DOHH2 (cell line): Measurements from ENCODE around the gene TTC21A.
A peak's percentile ranks its signal among the peaks of the same experiment; 100 is the strongest.

ENCODE experiments used
- H3F3A ChIP-seq: fragments of 200-600 bp; sonication (generic), shearing (Covaris generic); 2 replicates; pipeline ENCODE4 v1.6.0; 2016; ENCODE audit warnings: antibody characterized with exemption, mild to moderate bottlenecking; ENCODE audit not compliant: control insufficient read depth, insufficient read depth
- H3K27ac ChIP-seq: fragments of 200-600 bp; sonication (generic); 2 replicates; pipeline ENCODE4 v1.5.1; 2014; ENCODE audit warnings: low read depth, mild to moderate bottlenecking, low read length, moderate library complexity
- H3K27me3 ChIP-seq: fragments of 200-600 bp; sonication (generic); 2 replicates; pipeline ENCODE4 v1.6.1; 2014; ENCODE audit warnings: mild to moderate bottlenecking, low read length, mixed read lengths; ENCODE audit not compliant: control insufficient read depth
- H3K36me3 ChIP-seq: fragments of 200-600 bp; sonication (generic); 2 replicates; pipeline ENCODE4 v1.6.1; 2014; ENCODE audit warnings: mild to moderate bottlenecking, low read length, moderate library complexity, mixed read lengths; ENCODE audit not compliant: control insufficient read depth
- H3K4me1 ChIP-seq: fragments of 200-600 bp; sonication (generic); 2 replicates; pipeline ENCODE4 v1.6.1; 2014; ENCODE audit warnings: mild to moderate bottlenecking, low read length, mixed read lengths; ENCODE audit not compliant: control insufficient read depth
- H3K4me2 ChIP-seq: fragments of 200-600 bp; sonication (generic); 2 replicates; pipeline ENCODE4 v1.6.0; 2014; ENCODE audit warnings: mild to moderate bottlenecking, low read length, moderate library complexity
- H3K4me3 ChIP-seq: fragments of 200-600 bp; sonication (generic); 2 replicates; pipeline ENCODE4 v1.5.1; 2014; ENCODE audit warnings: mild to moderate bottlenecking, low read length, mixed read lengths
- H3K79me2 ChIP-seq: fragments of 200-600 bp; sonication (generic); 2 replicates; pipeline ENCODE4 v1.6.1; 2014; ENCODE audit warnings: mild to moderate bottlenecking, low read length, mixed read lengths; ENCODE audit not compliant: control insufficient read depth
- H3K9me2 ChIP-seq: fragments of 200-600 bp; sonication (generic); replicated peaks from 2 replicates; pipeline ENCODE4 v1.6.1; 2014; ENCODE audit warnings: mild to moderate bottlenecking, low read length, mixed read lengths; ENCODE audit not compliant: control insufficient read depth
- H3K9me3 ChIP-seq: fragments of 200-600 bp; sonication (generic); 2 replicates; pipeline ENCODE4 v1.6.1; 2014; ENCODE audit warnings: antibody characterized with exemption, low read length, mixed read lengths; ENCODE audit not compliant: control insufficient read depth, insufficient read depth
- H4K20me1 ChIP-seq: fragments of 200-600 bp; sonication (generic); 2 replicates; pipeline ENCODE4 v1.6.0; 2014; ENCODE audit warnings: low read depth, mild to moderate bottlenecking, antibody characterized with exemption, low read length, moderate library complexity; ENCODE audit not compliant: control insufficient read depth, insufficient read depth
- EZH2phosphoT487 ChIP-seq: fragments of 200-600 bp; sonication (generic); IDR thresholded peaks from 2 replicates; pipeline ENCODE4 v1.6.1; 2017; ENCODE audit warnings: borderline replicate concordance, mild to moderate bottlenecking, antibody characterized with exemption, low read length, moderate library complexity, mixed read lengths
- TF ChIP-seq, protein P1 (sequence below): fragments of 200-600 bp; sonication (generic); IDR thresholded peaks from one replicate; pipeline ENCODE4 v1.5.1; 2014; ENCODE audit warnings: antibody characterized with exemption, mild to moderate bottlenecking, low read depth, low read length; ENCODE audit not compliant: poor library complexity, severe bottlenecking

The TTC21A gene

DNA sequence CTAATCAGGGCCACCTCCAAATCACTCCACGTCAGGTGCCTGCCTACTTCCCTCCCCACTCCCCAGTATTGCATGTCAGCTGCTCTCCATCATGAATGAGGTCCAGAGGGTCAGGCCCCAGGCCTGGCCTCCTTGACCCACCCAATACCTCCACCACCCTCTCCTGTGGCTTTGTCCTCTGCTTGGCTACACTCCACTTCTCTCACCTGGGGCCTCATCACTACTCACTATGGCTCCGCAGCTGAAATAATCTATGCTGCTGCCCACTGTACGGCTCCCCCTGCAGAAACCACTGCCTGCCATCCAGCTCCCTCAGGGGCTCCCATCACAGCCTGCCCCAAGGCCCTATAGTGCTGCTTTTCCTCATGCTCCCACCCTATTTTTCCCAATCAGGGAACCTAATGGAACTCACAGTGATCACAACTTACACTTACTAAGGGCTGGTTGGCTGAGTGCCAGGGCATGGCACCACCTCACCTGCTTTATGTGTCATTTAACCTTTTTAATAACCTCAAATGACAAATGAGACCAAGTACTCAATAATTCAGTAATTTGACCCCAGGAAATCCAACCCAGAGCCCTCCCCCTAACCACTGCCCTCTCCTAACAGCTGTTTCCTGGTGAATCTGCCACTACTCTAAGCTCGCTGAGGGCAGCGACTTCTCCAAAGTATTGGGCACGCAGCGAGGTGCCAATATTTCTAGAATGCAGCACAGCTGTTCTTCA lies 2.4 kb upstream of the TTC21A start:
- Histone ChIP-seq H3K4me2 (peak overlapping the region; percentile 73), H3K36me3 (peaks cover 8% of the 10 kb centered on the region; the same call in 1 of the 2 replicates), H4K20me1 (no peaks in the 10 kb centered on the region), H3K79me2 (peaks cover 33% of the 10 kb centered on the region), H3K4me3 (peak overlapping the region; percentile 29; the same call in 1 of the 2 replicates), H3K27me3 (no peaks in the 10 kb centered on the region), H3K4me1 (peaks cover 51% of the 10 kb centered on the region), H3F3A (peaks cover 17% of the 10 kb centered on the region), H3K9me2 (no peaks in the 10 kb centered on the region), H3K9me3 (no peaks in the 10 kb centered on the region), H3K27ac (no peak overlapping the region)
- no peak for TF ChIP-seq EZH2phosphoT487
- TF ChIP-seq, protein P1, sequence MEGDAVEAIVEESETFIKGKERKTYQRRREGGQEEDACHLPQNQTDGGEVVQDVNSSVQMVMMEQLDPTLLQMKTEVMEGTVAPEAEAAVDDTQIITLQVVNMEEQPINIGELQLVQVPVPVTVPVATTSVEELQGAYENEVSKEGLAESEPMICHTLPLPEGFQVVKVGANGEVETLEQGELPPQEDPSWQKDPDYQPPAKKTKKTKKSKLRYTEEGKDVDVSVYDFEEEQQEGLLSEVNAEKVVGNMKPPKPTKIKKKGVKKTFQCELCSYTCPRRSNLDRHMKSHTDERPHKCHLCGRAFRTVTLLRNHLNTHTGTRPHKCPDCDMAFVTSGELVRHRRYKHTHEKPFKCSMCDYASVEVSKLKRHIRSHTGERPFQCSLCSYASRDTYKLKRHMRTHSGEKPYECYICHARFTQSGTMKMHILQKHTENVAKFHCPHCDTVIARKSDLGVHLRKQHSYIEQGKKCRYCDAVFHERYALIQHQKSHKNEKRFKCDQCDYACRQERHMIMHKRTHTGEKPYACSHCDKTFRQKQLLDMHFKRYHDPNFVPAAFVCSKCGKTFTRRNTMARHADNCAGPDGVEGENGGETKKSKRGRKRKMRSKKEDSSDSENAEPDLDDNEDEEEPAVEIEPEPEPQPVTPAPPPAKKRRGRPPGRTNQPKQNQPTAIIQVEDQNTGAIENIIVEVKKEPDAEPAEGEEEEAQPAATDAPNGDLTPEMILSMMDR, result no peak

DNA sequence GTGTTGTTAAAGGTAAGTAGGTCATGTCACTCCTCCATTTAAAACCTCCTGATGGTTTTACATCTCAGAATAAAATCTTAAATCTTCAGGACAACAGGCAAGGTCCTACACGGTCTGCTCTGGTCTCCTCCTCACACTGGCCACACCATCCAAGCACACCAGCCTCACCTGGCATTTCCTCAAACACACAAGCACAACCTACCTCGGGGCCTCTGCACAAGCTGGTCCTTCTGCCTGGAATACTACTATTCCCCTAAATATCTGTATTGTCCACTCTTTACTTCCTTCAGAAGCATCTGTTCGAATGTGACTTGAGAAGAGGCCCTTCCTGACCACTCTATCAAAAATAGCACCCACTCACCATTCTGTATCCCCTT lies 1.8 kb upstream of the TTC21A start:
- peaks cover 3% of the 10 kb centered on the region; the same call in 1 of the 2 replicates for H3K36me3 ChIP-seq
- peak overlapping the region; percentile 29; the same call in 1 of the 2 replicates for H3K4me3 ChIP-seq
- H3K4me1 ChIP-seq, result peaks cover 51% of the 10 kb centered on the region
- no peak for TF ChIP-seq EZH2phosphoT487
- TF ChIP-seq, protein P1, result no peak
- H3K9me2 ChIP-seq, result no peaks in the 10 kb centered on the region
- no peaks in the 10 kb centered on the region for H3K9me3 ChIP-seq
- H4K20me1 ChIP-seq, result no peaks in the 10 kb centered on the region
- peaks cover 33% of the 10 kb centered on the region for H3K79me2 ChIP-seq
- H3K4me2 ChIP-seq, result peak overlapping the region; percentile 73
- peaks cover 17% of the 10 kb centered on the region for H3F3A ChIP-seq
- no peak overlapping the region for H3K27ac ChIP-seq
- no peaks in the 10 kb centered on the region for H3K27me3 ChIP-seq

DNA sequence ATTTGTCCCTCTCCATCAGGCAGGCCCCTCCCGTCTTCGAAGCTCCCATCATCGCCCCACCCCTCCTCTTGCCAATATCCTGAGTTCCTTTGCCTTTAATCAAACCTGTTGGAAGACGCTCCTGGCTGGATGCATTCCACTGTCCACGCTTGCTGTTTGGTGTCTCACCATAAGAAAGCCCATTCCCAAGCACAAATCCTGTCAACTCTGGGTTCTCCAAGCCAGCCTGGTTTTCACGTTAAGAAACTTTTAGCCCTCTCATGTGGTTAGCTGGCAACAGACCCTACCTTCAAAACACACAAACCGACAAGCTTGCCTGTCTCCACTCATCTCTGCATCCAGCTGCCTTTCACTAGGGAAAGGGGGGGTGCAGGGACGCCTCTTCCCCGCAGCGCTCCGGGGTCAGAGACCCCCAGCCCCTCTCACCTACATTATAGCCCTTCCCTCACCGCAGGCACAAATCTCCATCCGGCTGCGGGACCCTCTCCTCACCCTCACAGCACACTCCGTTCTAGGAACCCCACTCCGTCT lies 1.1 kb upstream of the TTC21A start:
- H3K4me1 ChIP-seq, result peaks cover 51% of the 10 kb centered on the region
- H3K27ac ChIP-seq, result no peak overlapping the region
- H3K4me2 ChIP-seq, result peak overlapping the region; percentile 73
- no peaks in the 10 kb centered on the region for H4K20me1 ChIP-seq
- H3K9me2 ChIP-seq, result no peaks in the 10 kb centered on the region
- no peaks in the 10 kb centered on the region for H3K27me3 ChIP-seq
- H3K4me3 ChIP-seq, result peak overlapping the region; percentile 95
- H3K79me2 ChIP-seq, result peaks cover 33% of the 10 kb centered on the region
- TF ChIP-seq, protein P1, result no peak
- no peak for TF ChIP-seq EZH2phosphoT487
- H3K9me3 ChIP-seq, result no peaks in the 10 kb centered on the region
- H3F3A ChIP-seq, result peaks cover 17% of the 10 kb centered on the region
- no peaks in the 10 kb centered on the region for H3K36me3 ChIP-seq
